Measurements from ENCODE around the gene GALNT6.

Gene GALNT6

GRCh38 chr12:51330186-51330585 is 61.0 kb downstream of the GALNT6 start:
- DNase-seq (ENCODE audit: low spot score): no peak
- TF ChIP-seq CTCF (IDR thresholded peaks at IDR 0.05; ENCODE audit: extremely low read depth, missing control alignments): no peak

DNA sequence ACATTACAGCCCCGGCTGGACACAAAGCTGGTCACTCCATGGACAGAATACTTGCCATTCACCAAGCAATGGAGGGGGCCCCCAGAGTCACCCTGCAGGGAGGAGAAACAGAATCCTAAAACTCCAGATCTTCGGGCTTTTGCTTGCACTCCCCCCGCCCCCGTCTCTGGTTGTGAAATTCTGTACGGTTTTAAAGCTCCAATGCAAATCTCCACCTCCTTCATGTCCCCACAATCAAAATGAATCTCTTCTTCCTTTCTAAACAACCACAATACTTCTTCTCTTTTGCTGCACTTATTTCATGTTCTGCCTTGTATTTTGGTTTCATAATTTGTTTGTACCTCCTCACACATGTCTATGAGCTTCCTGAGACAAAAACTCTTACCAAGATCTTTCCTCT is 61.5 kb downstream of the GALNT6 start:
- DNase-seq (ENCODE audit: low spot score): peak; percentile 31
- no peak for TF ChIP-seq CTCF (IDR thresholded peaks at IDR 0.05; ENCODE audit: extremely low read depth, missing control alignments)

DNA sequence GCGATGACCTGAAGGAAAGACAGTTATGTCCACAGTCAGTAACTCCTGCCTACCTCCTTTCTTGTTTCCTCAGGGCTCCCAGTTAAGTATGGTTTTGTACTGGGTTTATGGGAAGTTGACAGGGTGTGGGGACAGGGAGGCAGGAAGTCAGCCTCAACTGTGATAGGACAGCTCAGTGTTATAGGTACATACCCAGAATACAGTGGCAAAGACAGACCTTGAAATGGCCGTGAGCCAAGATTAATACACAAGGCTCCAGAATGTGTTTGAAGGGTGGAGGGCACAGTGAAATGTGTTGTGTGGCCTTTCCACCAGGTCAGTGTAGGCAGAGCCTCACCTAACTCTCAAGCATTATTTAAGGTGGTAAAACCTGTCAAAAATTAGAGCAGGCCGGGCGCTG is 62.6 kb downstream of the GALNT6 start:
- DNase-seq (ENCODE audit: low spot score): no peak
- TF ChIP-seq CTCF (IDR thresholded peaks at IDR 0.05; ENCODE audit: extremely low read depth, missing control alignments): no peak

DNA sequence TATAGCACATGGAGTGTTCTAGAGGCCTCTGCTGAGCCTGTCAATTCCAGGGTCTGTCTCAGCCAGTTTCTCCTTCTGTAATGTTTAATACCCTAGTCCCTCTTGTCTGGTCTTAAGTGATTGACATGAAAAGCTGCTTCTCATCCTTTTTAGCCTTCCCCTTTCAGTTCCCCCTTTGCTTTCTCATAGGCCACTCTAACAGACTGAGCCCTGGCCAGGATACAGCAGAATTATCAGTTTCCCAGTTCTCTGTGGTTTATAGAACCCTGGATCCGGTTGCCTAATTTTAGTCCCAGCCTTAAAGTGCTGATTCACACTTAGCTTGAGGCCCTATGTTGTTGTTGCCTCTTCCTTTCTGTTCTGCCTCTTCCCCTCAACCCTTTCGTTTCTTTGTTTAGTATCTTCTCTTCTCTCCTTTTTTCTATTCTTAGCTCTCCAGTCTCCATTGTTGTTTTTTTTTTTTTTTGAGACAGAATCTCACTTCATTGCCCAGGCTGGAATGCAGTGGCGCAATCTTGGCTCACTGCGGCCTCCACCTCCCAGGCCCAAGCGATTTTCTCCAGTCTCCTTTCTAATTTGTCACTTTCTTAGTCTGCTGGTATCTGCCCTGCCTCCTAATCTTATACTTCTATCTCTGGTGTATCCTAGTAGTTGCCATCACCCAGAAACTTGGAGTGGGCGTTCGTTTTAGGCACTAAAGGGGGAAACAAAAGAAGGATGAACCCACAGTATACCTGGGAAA is 64.3 kb downstream of the GALNT6 start:
- no peak for TF ChIP-seq CTCF (IDR thresholded peaks at IDR 0.05; ENCODE audit: extremely low read depth, missing control alignments)

DNA sequence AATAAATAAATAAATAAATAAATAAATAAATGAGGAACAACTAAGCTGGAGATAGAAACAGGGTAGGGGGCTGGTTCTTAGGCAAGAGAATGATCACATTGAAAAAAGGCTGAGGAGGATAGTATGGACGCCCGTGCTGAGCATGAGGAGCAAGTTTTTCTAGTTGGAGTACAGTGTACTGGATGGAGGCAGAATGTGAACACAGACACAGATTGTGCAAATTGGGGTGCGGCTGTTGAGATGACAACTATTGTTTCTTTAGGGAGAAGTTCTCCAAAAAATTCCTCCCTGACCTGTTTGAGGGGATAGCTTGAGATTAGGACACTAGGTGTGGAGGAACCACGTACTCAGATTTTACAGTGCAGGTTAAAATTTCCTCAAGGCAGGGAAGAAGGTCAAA is 66.3 kb downstream of the GALNT6 start:
- DNase-seq (ENCODE audit: low spot score): no peak
- no peak for TF ChIP-seq CTCF (IDR thresholded peaks at IDR 0.05; ENCODE audit: extremely low read depth, missing control alignments)

More for the DNA sequence above, 64.3 kb downstream of the GALNT6 start:
- peak; percentile 73 for DNase-seq (ENCODE audit: low spot score)

DNA sequence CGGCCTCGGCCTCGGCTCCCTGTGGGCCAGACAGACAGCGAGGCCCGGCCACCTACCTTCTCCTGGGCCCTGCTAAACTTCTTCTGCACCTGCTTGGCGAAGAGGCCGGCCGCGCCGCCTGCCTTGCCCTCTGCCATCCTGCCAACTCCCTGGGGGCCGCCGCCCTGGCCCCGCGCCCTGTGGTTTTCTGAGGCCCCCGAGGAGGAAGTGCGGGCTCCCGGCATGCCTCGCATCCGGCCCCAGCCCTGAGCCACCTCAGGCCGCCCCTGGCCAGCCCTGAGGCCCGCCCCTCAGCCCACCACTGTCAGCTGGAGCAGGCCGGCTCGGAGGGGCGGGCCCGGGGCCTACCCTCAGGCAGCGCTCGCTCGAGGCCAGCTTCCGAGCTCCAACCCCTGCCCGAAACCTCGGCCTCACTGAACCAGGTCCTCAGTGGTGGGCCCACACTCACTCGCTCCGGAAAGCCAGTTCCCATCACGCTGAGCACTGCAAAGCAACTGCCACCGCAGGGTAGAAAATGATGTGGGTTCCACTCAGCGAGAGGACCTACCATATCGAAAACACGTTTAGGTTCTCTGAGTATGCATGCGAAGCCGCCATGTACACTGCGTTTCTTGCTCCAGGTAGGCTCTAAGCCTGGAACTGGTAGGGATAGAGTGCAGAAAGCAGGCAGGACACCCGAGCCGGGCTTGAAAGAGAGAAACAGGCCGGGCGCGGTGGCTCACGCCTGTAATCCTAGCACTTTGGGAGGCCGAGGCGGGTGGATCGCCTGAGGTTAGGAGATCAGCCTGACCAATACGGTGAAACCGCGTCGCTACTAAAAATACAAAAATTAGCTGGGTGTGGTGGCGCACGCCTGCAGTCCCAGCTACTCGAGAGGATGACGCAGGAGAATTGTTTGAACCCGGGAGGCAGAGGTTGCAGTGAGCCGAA is 67.0 kb downstream of the GALNT6 start, which contains the start of gene BIN2:
Gene BIN2 (minus strand): TSS at position 209 of the 930 bp plus-strand sequence. CDS start 72 bp downstream, at position 137.
- peak; percentile 84 for DNase-seq (ENCODE audit: low spot score)

More for the DNA sequence above, 67.0 kb downstream of the GALNT6 start, which contains the start of gene BIN2:
- no peak for TF ChIP-seq CTCF (IDR thresholded peaks at IDR 0.05; ENCODE audit: extremely low read depth, missing control alignments)
